ENCODE measurements around the gene ADGRV1. TPM values are rescaled to one million over a fixed set of nuclear protein-coding genes. Genes with fewer than 3 reads are reported as not detected.

The ADGRV1 gene
- total RNA-seq, 1 donor from 2014 or later = not detected

- TF ChIP-seq CTCF (IDR thresholded peaks at IDR 0.05; ENCODE audit: borderline replicate concordance) = no peak
- Histone ChIP-seq H3K4me3 (no peak overlapping the region), H3K36me3 (no peaks in the 10 kb centered on the region), H3K27me3 (ENCODE audit: low read depth) (no peaks in the 10 kb centered on the region), H3K9me3 (replicated peaks) (no peaks in the 10 kb centered on the region), H3K27ac (replicated peaks) (no peak overlapping the region), H3K4me1 (peaks cover 15% of the 10 kb centered on the region)
- DNase-seq = no peak
- intact Hi-C loops (cut with micrococcal nuclease) = no loop called here
These were observed 602.2 kb downstream of the ADGRV1 start for GRCh38 chr5:91160714-91161285.

- H3K9me3 ChIP-seq (replicated peaks) = no peaks in the 10 kb centered on the region
- TF ChIP-seq CTCF (IDR thresholded peaks at IDR 0.05; ENCODE audit: borderline replicate concordance) = no peak
- H3K4me1 ChIP-seq = peaks cover 15% of the 10 kb centered on the region
- no peaks in the 10 kb centered on the region for H3K27me3 ChIP-seq (ENCODE audit: low read depth)
- no peaks in the 10 kb centered on the region for H3K36me3 ChIP-seq
- intact Hi-C loops (cut with micrococcal nuclease) = no loop called here
- no peak overlapping the region for H3K4me3 ChIP-seq
- H3K27ac ChIP-seq (replicated peaks) = peak overlapping the region; percentile 65
- peak; percentile 35 for DNase-seq
These were observed 604.2 kb downstream of the ADGRV1 start for GRCh38 chr5:91162534-91163381.

- H3K27ac ChIP-seq (replicated peaks) = peak overlapping the region; percentile 65
- TF ChIP-seq CTCF (IDR thresholded peaks at IDR 0.05; ENCODE audit: borderline replicate concordance) = no peak
- no peaks in the 10 kb centered on the region for H3K36me3 ChIP-seq
- H3K9me3 ChIP-seq (replicated peaks) = no peaks in the 10 kb centered on the region
- intact Hi-C loops (cut with micrococcal nuclease) = no loop called here
- H3K4me3 ChIP-seq = no peak overlapping the region
- peaks cover 15% of the 10 kb centered on the region for H3K4me1 ChIP-seq
- no peaks in the 10 kb centered on the region for H3K27me3 ChIP-seq (ENCODE audit: low read depth)
- no peak for DNase-seq
These were observed 605.8 kb downstream of the ADGRV1 start for GRCh38 chr5:91164424-91164823.

- H3K4me1 ChIP-seq = peaks cover 15% of the 10 kb centered on the region
- H3K4me3 ChIP-seq = no peak overlapping the region
- H3K27ac ChIP-seq (replicated peaks) = no peak overlapping the region
- H3K36me3 ChIP-seq = no peaks in the 10 kb centered on the region
- no peaks in the 10 kb centered on the region for H3K9me3 ChIP-seq (replicated peaks)
- intact Hi-C loops (cut with micrococcal nuclease) = no loop called here
- TF ChIP-seq CTCF (IDR thresholded peaks at IDR 0.05; ENCODE audit: borderline replicate concordance) = no peak
- H3K27me3 ChIP-seq (ENCODE audit: low read depth) = no peaks in the 10 kb centered on the region
- DNase-seq = no peak
These were observed 607.6 kb downstream of the ADGRV1 start for GRCh38 chr5:91166059-91166807.

- no peak for DNase-seq
- Histone ChIP-seq H3K27me3 (ENCODE audit: low read depth) (no peaks in the 10 kb centered on the region), H3K27ac (replicated peaks) (no peak overlapping the region), H3K4me1 (no peaks in the 10 kb centered on the region), H3K4me3 (no peak overlapping the region), H3K36me3 (no peaks in the 10 kb centered on the region), H3K9me3 (replicated peaks) (no peaks in the 10 kb centered on the region)
- intact Hi-C loops (cut with micrococcal nuclease) = no loop called here
- TF ChIP-seq CTCF (IDR thresholded peaks at IDR 0.05; ENCODE audit: borderline replicate concordance) = no peak
These were observed 610.3 kb downstream of the ADGRV1 start for GRCh38 chr5:91168859-91169258.

Measured in left ventricle myocardium inferior (tissue), 1 donor.